ENCODE results near the gene COX19. TPM values are rescaled to one million over a fixed set of nuclear protein-coding genes. Genes with fewer than 3 reads are reported as not detected.

The COX19 gene
- total and polyA plus RNA-seq, 2 experiments from 2014 or later: 11.7 to 12.6 TPM

DNA sequence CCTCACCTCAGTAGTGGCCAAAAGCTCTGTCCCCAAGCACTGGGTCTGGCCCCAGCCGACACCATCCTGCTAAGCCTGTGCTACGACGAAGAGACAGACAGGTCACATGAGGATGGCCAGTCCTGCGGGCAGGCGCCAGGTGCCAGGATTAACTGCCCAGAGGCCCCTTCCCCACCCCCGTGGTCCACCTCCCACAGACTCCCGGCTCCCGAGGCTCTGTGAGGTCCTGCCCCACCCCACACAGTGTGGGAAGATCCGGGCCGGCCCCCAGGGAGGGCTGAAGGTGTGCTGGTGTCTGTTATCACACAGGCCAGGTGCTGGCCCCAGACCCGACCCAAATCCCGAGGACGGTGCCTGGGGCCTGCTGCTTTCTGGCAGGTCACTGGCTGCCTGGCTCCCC, 34.9 kb upstream of the COX19 start:
- Mint-ChIP-seq H3K27me3 (ENCODE audit: insufficient read depth, low read depth, poor library complexity) (peaks cover 20% of the 10 kb centered on the region), H3K4me3 (no peak overlapping the region), H3K4me1 (no peaks in the 10 kb centered on the region), H3K9me3 (no peaks in the 10 kb centered on the region; the same call in 2 of the 3 replicates), H3K36me3 (ENCODE audit: low read depth) (peaks cover 11% of the 10 kb centered on the region), H3K27ac (no peak overlapping the region)
- Histone ChIP-seq H3K27ac (ENCODE audit: low read depth) (no peak overlapping the region), H3K4me3 (no peak overlapping the region), H2AFZ (no peak overlapping the region), H4K20me1 (replicated peaks; ENCODE audit: insufficient read depth) (peaks cover 11% of the 10 kb centered on the region; the same call in 1 of the 2 replicates), H3K4me2 (no peak overlapping the region), H3K9me2 (ENCODE audit: insufficient read depth) (no peaks in the 10 kb centered on the region), H3K79me2 (replicated peaks; ENCODE audit: insufficient read depth) (0 out of 2 replicates have a peak, but pooled peaks cover 9% of the 10 kb centered on the region), H3K4me1 (ENCODE audit: insufficient read depth) (no peaks in the 10 kb centered on the region), H3F3A (replicated peaks; ENCODE audit: low read depth) (0 out of 2 replicates have a peak, but pooled peaks cover 3% of the 10 kb centered on the region), H3K36me3 (ENCODE audit: insufficient read depth) (no peaks in the 10 kb centered on the region), H3K27me3 (ENCODE audit: insufficient read depth) (no peaks in the 10 kb centered on the region)
- DNase-seq (ENCODE audit: low spot score) (no peak), ATAC-seq (no peak)
- TF ChIP-seq ZNF114 (CRISPR knock-in tag; IDR thresholded peaks at IDR 0.05): no peak
- TF ChIP-seq EZH2phosphoT487 (IDR thresholded peaks at IDR 0.05; ENCODE audit: unreplicated experiment): no peak
- TF ChIP-seq, protein P1, sequence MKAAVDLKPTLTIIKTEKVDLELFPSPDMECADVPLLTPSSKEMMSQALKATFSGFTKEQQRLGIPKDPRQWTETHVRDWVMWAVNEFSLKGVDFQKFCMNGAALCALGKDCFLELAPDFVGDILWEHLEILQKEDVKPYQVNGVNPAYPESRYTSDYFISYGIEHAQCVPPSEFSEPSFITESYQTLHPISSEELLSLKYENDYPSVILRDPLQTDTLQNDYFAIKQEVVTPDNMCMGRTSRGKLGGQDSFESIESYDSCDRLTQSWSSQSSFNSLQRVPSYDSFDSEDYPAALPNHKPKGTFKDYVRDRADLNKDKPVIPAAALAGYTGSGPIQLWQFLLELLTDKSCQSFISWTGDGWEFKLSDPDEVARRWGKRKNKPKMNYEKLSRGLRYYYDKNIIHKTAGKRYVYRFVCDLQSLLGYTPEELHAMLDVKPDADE (IDR thresholded peaks at IDR 0.05): no peak
- no peak for TF ChIP-seq NANOG (IDR thresholded peaks at IDR 0.05; ENCODE audit: borderline replicate concordance)
- TF ChIP-seq EZH2 (IDR thresholded peaks at IDR 0.05; ENCODE audit: low read depth, unreplicated experiment): no peak
- no peak for TF ChIP-seq POLR2AphosphoS5 (IDR thresholded peaks at IDR 0.05; ENCODE audit: low read depth)
- no peak for TF ChIP-seq ZNF331 (CRISPR knock-in tag; IDR thresholded peaks at IDR 0.05; ENCODE audit: low read depth)
- TF ChIP-seq, protein P2, sequence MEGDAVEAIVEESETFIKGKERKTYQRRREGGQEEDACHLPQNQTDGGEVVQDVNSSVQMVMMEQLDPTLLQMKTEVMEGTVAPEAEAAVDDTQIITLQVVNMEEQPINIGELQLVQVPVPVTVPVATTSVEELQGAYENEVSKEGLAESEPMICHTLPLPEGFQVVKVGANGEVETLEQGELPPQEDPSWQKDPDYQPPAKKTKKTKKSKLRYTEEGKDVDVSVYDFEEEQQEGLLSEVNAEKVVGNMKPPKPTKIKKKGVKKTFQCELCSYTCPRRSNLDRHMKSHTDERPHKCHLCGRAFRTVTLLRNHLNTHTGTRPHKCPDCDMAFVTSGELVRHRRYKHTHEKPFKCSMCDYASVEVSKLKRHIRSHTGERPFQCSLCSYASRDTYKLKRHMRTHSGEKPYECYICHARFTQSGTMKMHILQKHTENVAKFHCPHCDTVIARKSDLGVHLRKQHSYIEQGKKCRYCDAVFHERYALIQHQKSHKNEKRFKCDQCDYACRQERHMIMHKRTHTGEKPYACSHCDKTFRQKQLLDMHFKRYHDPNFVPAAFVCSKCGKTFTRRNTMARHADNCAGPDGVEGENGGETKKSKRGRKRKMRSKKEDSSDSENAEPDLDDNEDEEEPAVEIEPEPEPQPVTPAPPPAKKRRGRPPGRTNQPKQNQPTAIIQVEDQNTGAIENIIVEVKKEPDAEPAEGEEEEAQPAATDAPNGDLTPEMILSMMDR (conservative IDR thresholded peaks at IDR 0.05; ENCODE audit: low read depth in 2 of 2): no peak
- TF ChIP-seq JUNB (IDR thresholded peaks at IDR 0.05; ENCODE audit: unreplicated experiment): no peak
- TF ChIP-seq, protein P3, sequence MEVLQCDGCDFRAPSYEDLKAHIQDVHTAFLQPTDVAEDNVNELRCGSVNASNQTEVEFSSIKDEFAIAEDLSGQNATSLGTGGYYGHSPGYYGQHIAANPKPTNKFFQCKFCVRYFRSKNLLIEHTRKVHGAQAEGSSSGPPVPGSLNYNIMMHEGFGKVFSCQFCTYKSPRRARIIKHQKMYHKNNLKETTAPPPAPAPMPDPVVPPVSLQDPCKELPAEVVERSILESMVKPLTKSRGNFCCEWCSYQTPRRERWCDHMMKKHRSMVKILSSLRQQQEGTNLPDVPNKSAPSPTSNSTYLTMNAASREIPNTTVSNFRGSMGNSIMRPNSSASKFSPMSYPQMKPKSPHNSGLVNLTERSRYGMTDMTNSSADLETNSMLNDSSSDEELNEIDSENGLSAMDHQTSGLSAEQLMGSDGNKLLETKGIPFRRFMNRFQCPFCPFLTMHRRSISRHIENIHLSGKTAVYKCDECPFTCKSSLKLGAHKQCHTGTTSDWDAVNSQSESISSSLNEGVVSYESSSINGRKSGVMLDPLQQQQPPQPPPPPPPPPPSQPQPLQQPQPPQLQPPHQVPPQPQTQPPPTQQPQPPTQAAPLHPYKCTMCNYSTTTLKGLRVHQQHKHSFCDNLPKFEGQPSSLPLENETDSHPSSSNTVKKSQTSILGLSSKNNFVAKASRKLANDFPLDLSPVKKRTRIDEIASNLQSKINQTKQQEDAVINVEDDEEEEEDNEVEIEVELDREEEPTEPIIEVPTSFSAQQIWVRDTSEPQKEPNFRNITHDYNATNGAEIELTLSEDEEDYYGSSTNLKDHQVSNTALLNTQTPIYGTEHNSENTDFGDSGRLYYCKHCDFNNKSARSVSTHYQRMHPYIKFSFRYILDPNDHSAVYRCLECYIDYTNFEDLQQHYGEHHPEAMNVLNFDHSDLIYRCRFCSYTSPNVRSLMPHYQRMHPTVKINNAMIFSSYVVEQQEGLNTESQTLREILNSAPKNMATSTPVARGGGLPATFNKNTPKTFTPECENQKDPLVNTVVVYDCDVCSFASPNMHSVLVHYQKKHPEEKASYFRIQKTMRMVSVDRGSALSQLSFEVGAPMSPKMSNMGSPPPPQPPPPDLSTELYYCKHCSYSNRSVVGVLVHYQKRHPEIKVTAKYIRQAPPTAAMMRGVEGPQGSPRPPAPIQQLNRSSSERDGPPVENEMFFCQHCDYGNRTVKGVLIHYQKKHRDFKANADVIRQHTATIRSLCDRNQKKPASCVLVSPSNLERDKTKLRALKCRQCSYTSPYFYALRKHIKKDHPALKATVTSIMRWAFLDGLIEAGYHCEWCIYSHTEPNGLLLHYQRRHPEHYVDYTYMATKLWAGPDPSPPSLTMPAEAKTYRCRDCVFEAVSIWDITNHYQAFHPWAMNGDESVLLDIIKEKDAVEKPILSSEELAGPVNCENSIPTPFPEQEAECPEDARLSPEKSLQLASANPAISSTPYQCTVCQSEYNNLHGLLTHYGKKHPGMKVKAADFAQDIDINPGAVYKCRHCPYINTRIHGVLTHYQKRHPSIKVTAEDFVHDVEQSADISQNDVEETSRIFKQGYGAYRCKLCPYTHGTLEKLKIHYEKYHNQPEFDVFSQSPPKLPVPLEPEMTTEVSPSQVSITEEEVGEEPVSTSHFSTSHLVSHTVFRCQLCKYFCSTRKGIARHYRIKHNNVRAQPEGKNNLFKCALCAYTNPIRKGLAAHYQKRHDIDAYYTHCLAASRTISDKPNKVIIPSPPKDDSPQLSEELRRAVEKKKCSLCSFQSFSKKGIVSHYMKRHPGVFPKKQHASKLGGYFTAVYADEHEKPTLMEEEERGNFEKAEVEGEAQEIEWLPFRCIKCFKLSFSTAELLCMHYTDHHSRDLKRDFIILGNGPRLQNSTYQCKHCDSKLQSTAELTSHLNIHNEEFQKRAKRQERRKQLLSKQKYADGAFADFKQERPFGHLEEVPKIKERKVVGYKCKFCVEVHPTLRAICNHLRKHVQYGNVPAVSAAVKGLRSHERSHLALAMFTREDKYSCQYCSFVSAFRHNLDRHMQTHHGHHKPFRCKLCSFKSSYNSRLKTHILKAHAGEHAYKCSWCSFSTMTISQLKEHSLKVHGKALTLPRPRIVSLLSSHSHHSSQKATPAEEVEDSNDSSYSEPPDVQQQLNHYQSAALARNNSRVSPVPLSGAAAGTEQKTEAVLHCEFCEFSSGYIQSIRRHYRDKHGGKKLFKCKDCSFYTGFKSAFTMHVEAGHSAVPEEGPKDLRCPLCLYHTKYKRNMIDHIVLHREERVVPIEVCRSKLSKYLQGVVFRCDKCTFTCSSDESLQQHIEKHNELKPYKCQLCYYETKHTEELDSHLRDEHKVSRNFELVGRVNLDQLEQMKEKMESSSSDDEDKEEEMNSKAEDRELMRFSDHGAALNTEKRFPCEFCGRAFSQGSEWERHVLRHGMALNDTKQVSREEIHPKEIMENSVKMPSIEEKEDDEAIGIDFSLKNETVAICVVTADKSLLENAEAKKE (CRISPR knock-in tag; IDR thresholded peaks at IDR 0.05): no peak
- TF ChIP-seq, protein P4, sequence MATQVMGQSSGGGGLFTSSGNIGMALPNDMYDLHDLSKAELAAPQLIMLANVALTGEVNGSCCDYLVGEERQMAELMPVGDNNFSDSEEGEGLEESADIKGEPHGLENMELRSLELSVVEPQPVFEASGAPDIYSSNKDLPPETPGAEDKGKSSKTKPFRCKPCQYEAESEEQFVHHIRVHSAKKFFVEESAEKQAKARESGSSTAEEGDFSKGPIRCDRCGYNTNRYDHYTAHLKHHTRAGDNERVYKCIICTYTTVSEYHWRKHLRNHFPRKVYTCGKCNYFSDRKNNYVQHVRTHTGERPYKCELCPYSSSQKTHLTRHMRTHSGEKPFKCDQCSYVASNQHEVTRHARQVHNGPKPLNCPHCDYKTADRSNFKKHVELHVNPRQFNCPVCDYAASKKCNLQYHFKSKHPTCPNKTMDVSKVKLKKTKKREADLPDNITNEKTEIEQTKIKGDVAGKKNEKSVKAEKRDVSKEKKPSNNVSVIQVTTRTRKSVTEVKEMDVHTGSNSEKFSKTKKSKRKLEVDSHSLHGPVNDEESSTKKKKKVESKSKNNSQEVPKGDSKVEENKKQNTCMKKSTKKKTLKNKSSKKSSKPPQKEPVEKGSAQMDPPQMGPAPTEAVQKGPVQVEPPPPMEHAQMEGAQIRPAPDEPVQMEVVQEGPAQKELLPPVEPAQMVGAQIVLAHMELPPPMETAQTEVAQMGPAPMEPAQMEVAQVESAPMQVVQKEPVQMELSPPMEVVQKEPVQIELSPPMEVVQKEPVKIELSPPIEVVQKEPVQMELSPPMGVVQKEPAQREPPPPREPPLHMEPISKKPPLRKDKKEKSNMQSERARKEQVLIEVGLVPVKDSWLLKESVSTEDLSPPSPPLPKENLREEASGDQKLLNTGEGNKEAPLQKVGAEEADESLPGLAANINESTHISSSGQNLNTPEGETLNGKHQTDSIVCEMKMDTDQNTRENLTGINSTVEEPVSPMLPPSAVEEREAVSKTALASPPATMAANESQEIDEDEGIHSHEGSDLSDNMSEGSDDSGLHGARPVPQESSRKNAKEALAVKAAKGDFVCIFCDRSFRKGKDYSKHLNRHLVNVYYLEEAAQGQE (IDR thresholded peaks at IDR 0.05; ENCODE audit: unreplicated experiment): no peak
- no peak for TF ChIP-seq STAT1 (IDR thresholded peaks at IDR 0.05; ENCODE audit: unreplicated experiment)
- TF ChIP-seq CREB1 (CRISPR knock-in tag; IDR thresholded peaks at IDR 0.05; ENCODE audit: low read depth): no peak
